ENCODE measurements around the gene FCRL6.

GRCh38 chr1:159855709-159856108, 53.5 kb downstream of the FCRL6 start:
- no peak for TF ChIP-seq CTCF (IDR thresholded peaks at IDR 0.05; ENCODE audit: insufficient read depth, low read length, poor library complexity, severe bottlenecking)
- no peak for TF ChIP-seq EZH2phosphoT487 (conservative IDR thresholded peaks at IDR 0.05; ENCODE audit: low read length)
